PC-3 (cell line): ENCODE results near the gene ZSCAN23.

ENCODE experiments used
- EZH2phosphoT487 ChIP-seq: fragments of 300-600 bp; sonication (generic); IDR thresholded peaks from 2 replicates; pipeline ENCODE4 v1.6.1; 2018; ENCODE audit warnings: mild to moderate bottlenecking, antibody characterized with exemption, low read length, borderline replicate concordance
- TF ChIP-seq, protein P1 (sequence below): fragments of 300-600 bp; sonication (generic); conservative IDR thresholded peaks from 2 replicates; pipeline ENCODE4 v1.5.1; 2017; ENCODE audit warnings: antibody characterized with exemption, low read depth, mild to moderate bottlenecking, low read length

DNA sequence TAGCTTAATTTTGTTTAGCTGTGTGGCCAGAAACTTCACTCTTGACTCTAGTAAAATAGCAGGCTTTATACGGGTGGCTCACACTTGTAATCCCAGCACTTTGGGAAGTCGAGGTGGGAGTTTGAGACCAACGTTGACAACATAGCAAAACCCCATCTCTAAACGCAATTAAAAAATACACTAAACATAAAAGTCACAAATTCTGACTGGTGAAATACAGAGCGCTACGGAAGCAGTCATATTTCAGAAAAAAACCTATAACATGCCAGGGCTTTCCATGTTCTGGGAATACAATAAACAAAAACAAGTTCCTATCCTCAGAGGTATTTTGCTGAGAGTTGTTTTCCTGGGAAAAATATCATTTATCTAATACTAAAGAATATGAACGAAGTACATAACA is 24.8 kb upstream of the ZSCAN23 start:
- TF ChIP-seq, protein P1, sequence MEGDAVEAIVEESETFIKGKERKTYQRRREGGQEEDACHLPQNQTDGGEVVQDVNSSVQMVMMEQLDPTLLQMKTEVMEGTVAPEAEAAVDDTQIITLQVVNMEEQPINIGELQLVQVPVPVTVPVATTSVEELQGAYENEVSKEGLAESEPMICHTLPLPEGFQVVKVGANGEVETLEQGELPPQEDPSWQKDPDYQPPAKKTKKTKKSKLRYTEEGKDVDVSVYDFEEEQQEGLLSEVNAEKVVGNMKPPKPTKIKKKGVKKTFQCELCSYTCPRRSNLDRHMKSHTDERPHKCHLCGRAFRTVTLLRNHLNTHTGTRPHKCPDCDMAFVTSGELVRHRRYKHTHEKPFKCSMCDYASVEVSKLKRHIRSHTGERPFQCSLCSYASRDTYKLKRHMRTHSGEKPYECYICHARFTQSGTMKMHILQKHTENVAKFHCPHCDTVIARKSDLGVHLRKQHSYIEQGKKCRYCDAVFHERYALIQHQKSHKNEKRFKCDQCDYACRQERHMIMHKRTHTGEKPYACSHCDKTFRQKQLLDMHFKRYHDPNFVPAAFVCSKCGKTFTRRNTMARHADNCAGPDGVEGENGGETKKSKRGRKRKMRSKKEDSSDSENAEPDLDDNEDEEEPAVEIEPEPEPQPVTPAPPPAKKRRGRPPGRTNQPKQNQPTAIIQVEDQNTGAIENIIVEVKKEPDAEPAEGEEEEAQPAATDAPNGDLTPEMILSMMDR, result no peak
- no peak for TF ChIP-seq EZH2phosphoT487
